Lower lobe of right lung (tissue), 2 donors: ENCODE measurements around the gene SAG. TPM values are rescaled to one million over a fixed set of nuclear protein-coding genes. Genes with fewer than 3 reads are reported as not detected.

Experiments used
- ATAC-seq, 2 donors: fragments of 200-7000 bp; cut with Tn5 transposase; one replicate each; pipeline ENCODE4 v1.9.1; 2020 to 2022; ENCODE audit warnings: mild to moderate bottlenecking in 2 of 2, moderate library complexity in 2 of 2
- DNase-seq: peaks from one replicate; pipeline ENCODE4 v3.0.0-alpha.2; 2020
- H3K27ac ChIP-seq: fragments of 200-600 bp; one replicate; pipeline ENCODE4 v1.8.0; 2022
- H3K27me3 ChIP-seq: fragments of 200-600 bp; one replicate; pipeline ENCODE4 v1.8.0; 2022; ENCODE audit warnings: low read depth
- H3K36me3 ChIP-seq: fragments of 200-600 bp; one replicate; pipeline ENCODE4 v1.8.0; 2022; ENCODE audit warnings: mild to moderate bottlenecking
- H3K4me1 ChIP-seq: fragments of 200-600 bp; one replicate; pipeline ENCODE4 v1.8.0; 2022
- H3K4me3 ChIP-seq: fragments of 200-600 bp; one replicate; pipeline ENCODE4 v1.8.0; 2022; ENCODE audit warnings: mild to moderate bottlenecking
- H3K9me3 ChIP-seq: fragments of 200-600 bp; one replicate; pipeline ENCODE4 v1.8.0; 2022
- CTCF ChIP-seq: fragments of 200-600 bp; IDR thresholded peaks from one replicate; pipeline ENCODE4 v1.8.0; 2022; ENCODE audit warnings: antibody characterized with exemption, mild to moderate bottlenecking
- intact Hi-C: fragments of 100-400 bp; cut with DNase I; formaldehyde crosslinking; loops from one replicate; pipeline ENCODE4 v1.11.0; 2022
- total RNA-seq: library from RNA; stranded (reverse); fragmentation: NEBNext Ultra II Directional; extraction: Animal tissue kit (Norgen Biotek cat#: 25700); gene quantifications from one replicate; pipeline ENCODE4 v1.2.1, GENCODE V29; 2021
- donor health status: DM: no; HTN: yes; CAD: no; lungs with severe emphysema.

The SAG gene
- total RNA-seq, 1 donor from 2014 or later, result not detected

- Histone ChIP-seq H3K27me3 (no peaks in the 10 kb centered on the region), H3K36me3 (peaks cover 8% of the 10 kb centered on the region), H3K4me3 (no peak overlapping the region), H3K9me3 (no peaks in the 10 kb centered on the region), H3K27ac (no peak overlapping the region), H3K4me1 (peaks cover 2% of the 10 kb centered on the region)
- no peak for ATAC-seq
- intact Hi-C loops, result no loop called here
- DNase-seq, result no peak
- TF ChIP-seq CTCF, result no peak
Measured at GRCh38 chr2:233379441-233379840, 71.8 kb downstream of the SAG start.

GRCh38 chr2:233380132-233380895 lies 72.7 kb downstream of the SAG start:
- Histone ChIP-seq H3K27ac (no peak overlapping the region), H3K27me3 (no peaks in the 10 kb centered on the region), H3K36me3 (peaks cover 8% of the 10 kb centered on the region), H3K4me3 (no peak overlapping the region), H3K9me3 (no peaks in the 10 kb centered on the region), H3K4me1 (peaks cover 11% of the 10 kb centered on the region)
- intact Hi-C loops, result no loop called here
- no peak for TF ChIP-seq CTCF
- no peak for DNase-seq
- ATAC-seq, result no peak

GRCh38 chr2:233380995-233381637 lies 73.5 kb downstream of the SAG start:
- ATAC-seq (no peak), DNase-seq (no peak)
- H3K27ac ChIP-seq, result no peak overlapping the region
- H3K9me3 ChIP-seq, result no peaks in the 10 kb centered on the region
- TF ChIP-seq CTCF, result no peak
- no peaks in the 10 kb centered on the region for H3K27me3 ChIP-seq
- H3K4me1 ChIP-seq, result peaks cover 16% of the 10 kb centered on the region
- intact Hi-C loops, result no loop called here
- no peak overlapping the region for H3K4me3 ChIP-seq
- peaks cover 8% of the 10 kb centered on the region for H3K36me3 ChIP-seq

DNA sequence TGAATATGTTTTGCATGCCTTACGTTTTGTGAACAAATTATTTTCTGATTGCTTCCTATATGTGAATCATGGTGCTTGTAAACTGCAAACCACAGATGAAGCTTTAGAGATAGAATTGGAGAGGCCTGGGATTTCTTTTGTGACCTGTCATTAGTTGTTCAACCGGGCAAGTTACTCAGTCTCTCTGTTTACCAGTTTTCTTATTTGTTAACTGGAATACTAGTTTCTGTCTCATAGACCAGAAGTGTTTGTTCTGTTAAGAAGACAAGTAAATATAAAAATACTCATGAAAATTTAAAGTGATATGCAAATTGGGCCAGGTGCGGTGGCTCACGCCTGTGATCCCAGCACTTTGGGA lies 74.0 kb downstream of the SAG start:
- H3K9me3 ChIP-seq, result no peaks in the 10 kb centered on the region
- H3K27ac ChIP-seq, result no peak overlapping the region
- H3K27me3 ChIP-seq, result no peaks in the 10 kb centered on the region
- intact Hi-C loops, result no loop called here
- no peak overlapping the region for H3K4me3 ChIP-seq
- H3K36me3 ChIP-seq, result peaks cover 6% of the 10 kb centered on the region
- TF ChIP-seq CTCF, result no peak
- H3K4me1 ChIP-seq, result peaks cover 21% of the 10 kb centered on the region
- peak in 1 of 2 donors; percentile 42 for ATAC-seq
- DNase-seq, result no peak

DNA sequence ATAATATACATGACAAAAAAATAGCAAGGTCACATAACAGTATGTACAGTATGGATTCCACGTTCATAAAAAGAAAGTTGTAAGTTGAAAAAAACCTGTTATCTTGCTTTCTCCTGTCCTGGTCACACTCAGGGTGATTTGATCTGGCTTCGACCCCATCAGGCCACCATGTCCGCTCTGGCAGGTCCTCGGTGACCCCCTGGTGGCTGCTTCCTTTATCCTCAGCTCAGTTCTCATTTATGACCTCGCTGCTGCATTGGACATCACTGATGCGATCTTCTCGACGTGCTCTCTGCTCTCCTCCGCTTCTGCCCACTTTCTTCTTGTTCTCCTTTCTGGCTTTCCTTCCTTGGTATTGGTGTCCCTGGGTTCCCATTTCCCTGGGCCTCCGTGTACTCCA lies 76.4 kb downstream of the SAG start:
- intact Hi-C loops, result no loop called here
- peaks cover 41% of the 10 kb centered on the region for H3K4me1 ChIP-seq
- no peak for DNase-seq

More for the DNA sequence above, 76.4 kb downstream of the SAG start:
- no peak for ATAC-seq
- TF ChIP-seq CTCF, result no peak
- H3K27me3 ChIP-seq, result no peaks in the 10 kb centered on the region
- peaks cover 3% of the 10 kb centered on the region for H3K36me3 ChIP-seq
- H3K9me3 ChIP-seq, result no peaks in the 10 kb centered on the region
- no peak overlapping the region for H3K4me3 ChIP-seq
- H3K27ac ChIP-seq, result no peak overlapping the region
